Measurements from ENCODE around the gene PTPN12.

The PTPN12 gene

DNA sequence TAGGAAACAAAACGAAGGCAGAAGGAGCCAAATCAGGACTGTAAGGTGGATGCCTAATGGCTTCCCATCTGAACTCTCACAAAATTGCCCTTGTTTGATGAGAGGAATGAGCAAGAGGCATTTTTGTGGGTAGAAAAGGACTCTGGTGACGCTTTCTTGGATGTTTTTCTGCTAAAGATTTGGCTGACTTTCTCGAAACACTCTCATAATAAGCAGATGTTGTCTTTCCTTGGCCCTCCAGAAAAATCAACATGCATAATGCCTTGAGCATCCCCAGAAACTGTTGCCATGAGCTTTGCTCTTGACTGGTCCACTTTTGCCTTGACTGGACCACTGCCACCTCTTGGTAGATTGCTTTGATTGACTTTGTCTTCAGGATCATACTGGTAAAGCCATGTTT is 13.5 kb downstream of the PTPN12 start:
- Histone ChIP-seq H3K4me3 (ENCODE audit: insufficient read depth, low read depth, low read length) (no peak overlapping the region), H3K27me3 (ENCODE audit: control insufficient read depth, insufficient read depth, low read length, poor library complexity, severe bottlenecking) (no peaks in the 10 kb centered on the region), H3K9me3 (ENCODE audit: control insufficient read depth, low read length) (no peaks in the 10 kb centered on the region), H3K4me1 (ENCODE audit: control insufficient read depth, insufficient read depth, low read length) (no peaks in the 10 kb centered on the region), H3K27ac (ENCODE audit: insufficient read depth, low read depth, low read length, poor library complexity, severe bottlenecking) (no peak overlapping the region), H3K36me3 (ENCODE audit: control insufficient read depth, insufficient read depth, low read length) (no peaks in the 10 kb centered on the region)
- WGBS, 2 experiments = 95 to 96% methylated on average over 3 of the region's 3 CpGs

GRCh38 chr7:77553123-77553522 is 16.0 kb downstream of the PTPN12 start:
- H3K9me3 ChIP-seq (ENCODE audit: control insufficient read depth, low read length) = no peaks in the 10 kb centered on the region

DNA sequence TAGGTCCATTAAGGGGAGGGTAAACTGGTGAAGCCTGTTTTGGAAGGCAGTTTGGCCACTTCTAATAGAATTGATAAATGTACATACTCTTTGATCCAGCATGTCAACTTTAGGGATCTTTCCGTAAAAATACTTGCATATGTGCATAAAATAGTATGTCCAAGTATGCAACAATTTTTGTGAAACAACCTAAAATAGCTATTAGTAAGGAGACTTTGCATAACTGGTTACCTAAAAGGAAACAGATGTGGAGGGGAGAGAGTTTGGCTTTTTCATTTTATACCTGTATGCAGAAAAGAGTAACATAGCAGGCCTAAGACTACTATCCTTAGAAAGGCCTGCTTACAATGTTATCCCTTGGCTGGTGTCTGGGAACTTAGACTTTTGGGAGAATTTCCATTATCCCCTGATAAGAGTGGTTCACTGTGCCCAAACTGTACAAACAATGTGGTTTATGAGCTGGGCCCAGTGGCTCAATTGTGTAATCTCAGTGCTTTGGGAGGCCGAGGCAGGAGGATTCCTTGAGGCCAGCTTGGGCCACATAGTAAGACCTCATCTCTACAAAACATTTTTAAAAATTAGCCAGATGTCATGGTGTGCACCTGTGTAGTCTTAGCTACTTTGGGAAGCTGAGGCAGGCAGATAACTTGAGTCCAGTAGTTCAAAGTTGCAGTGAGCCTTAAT is 21.3 kb downstream of the PTPN12 start:
- Histone ChIP-seq H3K36me3 (ENCODE audit: control insufficient read depth, insufficient read depth, low read length) (peaks cover 6% of the 10 kb centered on the region), H3K4me1 (ENCODE audit: control insufficient read depth, insufficient read depth, low read length) (no peaks in the 10 kb centered on the region), H3K27ac (ENCODE audit: insufficient read depth, low read depth, low read length, poor library complexity, severe bottlenecking) (no peak overlapping the region), H3K9me3 (ENCODE audit: control insufficient read depth, low read length) (no peaks in the 10 kb centered on the region), H3K4me3 (ENCODE audit: insufficient read depth, low read depth, low read length) (no peak overlapping the region), H3K27me3 (ENCODE audit: control insufficient read depth, insufficient read depth, low read length, poor library complexity, severe bottlenecking) (no peaks in the 10 kb centered on the region)
- whole genome bisulfite sequencing, 2 experiments = 79 to 100% methylated on average over 1 to 2 of the region's 2 CpGs

More at GRCh38 chr7:77553123-77553522, 16.0 kb downstream of the PTPN12 start:
- Histone ChIP-seq H3K27me3 (ENCODE audit: control insufficient read depth, insufficient read depth, low read length, poor library complexity, severe bottlenecking) (no peaks in the 10 kb centered on the region), H3K36me3 (ENCODE audit: control insufficient read depth, insufficient read depth, low read length) (peaks cover 6% of the 10 kb centered on the region), H3K4me1 (ENCODE audit: control insufficient read depth, insufficient read depth, low read length) (no peaks in the 10 kb centered on the region), H3K4me3 (ENCODE audit: insufficient read depth, low read depth, low read length) (no peak overlapping the region), H3K27ac (ENCODE audit: insufficient read depth, low read depth, low read length, poor library complexity, severe bottlenecking) (no peak overlapping the region)
- WGBS, 2 experiments = 96 to 98% methylated on average over 2 of the region's 2 CpGs

DNA sequence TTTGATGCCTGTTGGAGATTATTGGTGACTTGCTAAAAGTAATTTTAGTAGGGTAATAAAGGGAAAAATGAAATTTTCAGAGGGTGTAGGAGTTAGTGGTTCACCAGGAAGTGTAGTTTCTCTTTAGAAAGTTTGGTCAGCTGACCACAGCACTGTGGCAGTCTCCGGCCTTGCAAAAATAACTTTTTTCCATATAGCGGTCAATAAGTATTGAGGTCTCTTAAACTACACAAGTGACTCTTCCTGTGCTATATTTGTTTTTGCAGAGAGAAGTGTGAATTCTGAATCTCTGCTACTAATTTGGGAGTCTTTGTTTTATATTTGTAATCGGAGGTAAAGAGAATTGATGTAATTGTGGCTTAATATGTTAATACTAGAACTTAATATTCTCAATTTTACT is 24.3 kb downstream of the PTPN12 start:
- Histone ChIP-seq H3K27me3 (ENCODE audit: control insufficient read depth, insufficient read depth, low read length, poor library complexity, severe bottlenecking) (no peaks in the 10 kb centered on the region), H3K27ac (ENCODE audit: insufficient read depth, low read depth, low read length, poor library complexity, severe bottlenecking) (no peak overlapping the region), H3K36me3 (ENCODE audit: control insufficient read depth, insufficient read depth, low read length) (peaks cover 6% of the 10 kb centered on the region), H3K9me3 (ENCODE audit: control insufficient read depth, low read length) (no peaks in the 10 kb centered on the region), H3K4me1 (ENCODE audit: control insufficient read depth, insufficient read depth, low read length) (no peaks in the 10 kb centered on the region), H3K4me3 (ENCODE audit: insufficient read depth, low read depth, low read length) (no peak overlapping the region)
- 50 to 100% methylated on average over 1 to 2 of the region's 3 CpGs for WGBS, 2 experiments

DNA sequence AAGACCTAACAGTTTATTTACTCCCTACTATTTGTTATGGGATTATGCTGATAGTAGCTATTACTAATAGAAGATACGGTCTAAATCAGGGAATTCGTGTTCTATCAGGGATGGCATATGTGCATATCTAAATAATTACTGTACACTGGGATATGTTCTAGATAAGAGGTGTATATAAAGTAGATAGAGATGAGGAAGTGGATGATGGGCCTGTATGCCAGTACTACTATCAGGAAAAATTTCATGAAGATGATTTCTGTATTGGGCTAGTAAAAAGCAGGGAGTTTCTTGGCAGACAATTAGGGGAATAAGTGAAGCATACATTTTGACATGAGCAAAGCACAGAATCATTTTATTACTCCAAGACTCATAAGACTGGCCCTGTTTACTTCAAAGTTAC is 26.2 kb downstream of the PTPN12 start:
- Histone ChIP-seq H3K27me3 (ENCODE audit: control insufficient read depth, insufficient read depth, low read length, poor library complexity, severe bottlenecking) (no peaks in the 10 kb centered on the region), H3K4me1 (ENCODE audit: control insufficient read depth, insufficient read depth, low read length) (no peaks in the 10 kb centered on the region), H3K27ac (ENCODE audit: insufficient read depth, low read depth, low read length, poor library complexity, severe bottlenecking) (no peak overlapping the region), H3K36me3 (ENCODE audit: control insufficient read depth, insufficient read depth, low read length) (no peaks in the 10 kb centered on the region), H3K9me3 (ENCODE audit: control insufficient read depth, low read length) (no peaks in the 10 kb centered on the region), H3K4me3 (ENCODE audit: insufficient read depth, low read depth, low read length) (no peak overlapping the region)
- 86 to 100% methylated on average over 1 to 2 of the region's 2 CpGs for WGBS, 2 experiments

GRCh38 chr7:77565917-77566316 is 28.8 kb downstream of the PTPN12 start:
- H3K27me3 ChIP-seq (ENCODE audit: control insufficient read depth, insufficient read depth, low read length, poor library complexity, severe bottlenecking) = no peaks in the 10 kb centered on the region
- 100% methylated on average over 1 of the region's 1 CpG for WGBS, 2 experiments
- no peaks in the 10 kb centered on the region for H3K4me1 ChIP-seq (ENCODE audit: control insufficient read depth, insufficient read depth, low read length)
- H3K4me3 ChIP-seq (ENCODE audit: insufficient read depth, low read depth, low read length) = no peak overlapping the region
- H3K27ac ChIP-seq (ENCODE audit: insufficient read depth, low read depth, low read length, poor library complexity, severe bottlenecking) = no peak overlapping the region
- no peaks in the 10 kb centered on the region for H3K9me3 ChIP-seq (ENCODE audit: control insufficient read depth, low read length)
- no peaks in the 10 kb centered on the region for H3K36me3 ChIP-seq (ENCODE audit: control insufficient read depth, insufficient read depth, low read length)

DNA sequence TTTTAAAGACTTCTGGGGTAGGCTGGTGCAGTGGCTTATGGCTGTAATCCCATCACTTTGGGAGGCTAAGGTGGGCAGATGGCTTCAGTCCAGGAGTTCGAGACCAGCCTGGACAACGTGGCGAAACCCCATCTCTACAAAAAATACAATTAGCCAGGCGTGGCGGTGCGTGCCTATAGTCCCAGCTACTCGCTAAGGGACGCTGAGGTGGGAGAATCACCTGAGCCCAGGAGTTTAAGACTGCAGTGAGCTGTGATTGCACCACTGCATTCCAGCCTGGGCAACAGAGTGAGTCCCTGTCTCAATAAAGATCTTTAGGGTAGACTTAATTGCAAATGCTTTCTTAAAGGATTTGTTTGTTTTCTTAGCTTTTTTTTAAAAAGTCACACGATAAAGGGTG is 29.3 kb downstream of the PTPN12 start:
- WGBS, 2 experiments = 81 to 90% methylated on average over 8 to 9 of the region's 9 CpGs
- H3K27me3 ChIP-seq (ENCODE audit: control insufficient read depth, insufficient read depth, low read length, poor library complexity, severe bottlenecking) = no peaks in the 10 kb centered on the region
- no peaks in the 10 kb centered on the region for H3K9me3 ChIP-seq (ENCODE audit: control insufficient read depth, low read length)
- H3K4me3 ChIP-seq (ENCODE audit: insufficient read depth, low read depth, low read length) = no peak overlapping the region
- no peaks in the 10 kb centered on the region for H3K4me1 ChIP-seq (ENCODE audit: control insufficient read depth, insufficient read depth, low read length)
- H3K36me3 ChIP-seq (ENCODE audit: control insufficient read depth, insufficient read depth, low read length) = no peaks in the 10 kb centered on the region
- H3K27ac ChIP-seq (ENCODE audit: insufficient read depth, low read depth, low read length, poor library complexity, severe bottlenecking) = no peak overlapping the region

DNA sequence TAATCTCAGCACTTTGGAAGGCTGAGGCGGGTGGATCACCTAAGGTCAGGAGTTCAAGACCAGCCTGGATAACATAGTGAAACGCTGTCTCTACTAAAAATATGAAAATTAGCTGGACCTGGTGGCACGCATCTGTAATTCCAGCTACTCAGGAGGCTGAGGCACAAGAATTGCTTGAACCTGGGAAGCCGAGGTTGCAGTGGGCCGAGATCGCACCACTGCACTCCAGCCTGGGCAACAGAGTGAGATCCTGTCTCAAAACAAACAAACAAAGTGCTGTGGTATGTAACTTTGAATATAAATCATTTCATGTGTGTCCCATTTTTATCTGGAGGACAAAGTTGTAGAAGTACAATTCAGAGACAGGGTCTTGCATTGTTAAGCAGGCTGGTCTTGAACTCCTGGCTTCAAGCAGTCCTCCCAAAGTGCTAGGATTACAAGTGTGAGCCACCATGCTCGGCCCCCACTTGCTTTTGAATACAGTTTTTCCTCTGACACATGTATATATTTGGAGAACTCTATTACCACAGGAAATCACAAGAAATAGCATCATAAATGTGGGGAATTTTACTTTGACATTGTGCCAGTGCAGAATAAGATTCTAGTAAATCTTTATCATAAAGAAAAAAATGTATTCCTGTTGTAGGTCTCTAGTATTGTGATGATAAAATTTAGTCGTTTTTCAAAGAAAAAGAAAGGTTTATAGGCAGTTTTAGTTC is 32.6 kb downstream of the PTPN12 start:
- Histone ChIP-seq H3K27me3 (ENCODE audit: control insufficient read depth, insufficient read depth, low read length, poor library complexity, severe bottlenecking) (no peaks in the 10 kb centered on the region), H3K4me1 (ENCODE audit: control insufficient read depth, insufficient read depth, low read length) (no peaks in the 10 kb centered on the region), H3K36me3 (ENCODE audit: control insufficient read depth, insufficient read depth, low read length) (peaks cover 10% of the 10 kb centered on the region), H3K9me3 (ENCODE audit: control insufficient read depth, low read length) (no peaks in the 10 kb centered on the region), H3K4me3 (ENCODE audit: insufficient read depth, low read depth, low read length) (no peak overlapping the region), H3K27ac (ENCODE audit: insufficient read depth, low read depth, low read length, poor library complexity, severe bottlenecking) (no peak overlapping the region)
- 93 to 96% methylated on average over 7 to 8 of the region's 8 CpGs for WGBS, 2 experiments

- Histone ChIP-seq H3K27me3 (ENCODE audit: control insufficient read depth, insufficient read depth, low read length, poor library complexity, severe bottlenecking) (no peaks in the 10 kb centered on the region), H3K4me1 (ENCODE audit: control insufficient read depth, insufficient read depth, low read length) (no peaks in the 10 kb centered on the region), H3K4me3 (ENCODE audit: insufficient read depth, low read depth, low read length) (no peak overlapping the region), H3K36me3 (ENCODE audit: control insufficient read depth, insufficient read depth, low read length) (peaks cover 10% of the 10 kb centered on the region), H3K9me3 (ENCODE audit: control insufficient read depth, low read length) (no peaks in the 10 kb centered on the region), H3K27ac (ENCODE audit: insufficient read depth, low read depth, low read length, poor library complexity, severe bottlenecking) (no peak overlapping the region)
- 94 to 99% methylated on average over 1 to 2 of the region's 3 CpGs for WGBS, 2 experiments
Observed at GRCh38 chr7:77570330-77571011, 33.4 kb downstream of the PTPN12 start.

DNA sequence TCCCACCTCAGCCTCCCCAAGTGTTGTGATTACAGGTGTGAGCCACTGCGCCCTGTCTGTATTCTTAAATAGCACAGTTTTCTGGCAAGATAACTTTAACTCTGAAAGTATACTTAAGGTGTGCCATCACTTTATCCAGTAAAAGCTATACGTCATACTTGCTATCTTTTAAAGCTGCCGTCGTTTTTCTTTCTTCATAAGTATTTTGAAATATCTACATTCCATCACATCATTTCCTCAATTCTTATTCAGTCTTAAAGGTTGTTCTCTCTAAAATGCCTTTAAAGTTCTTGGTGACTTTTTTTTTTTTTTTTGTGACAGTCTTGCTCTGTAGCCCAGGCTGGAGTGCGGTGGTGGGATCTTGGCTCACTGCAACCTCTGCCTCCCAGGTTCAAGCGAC is 34.7 kb downstream of the PTPN12 start:
- H3K4me1 ChIP-seq (ENCODE audit: control insufficient read depth, insufficient read depth, low read length) = no peaks in the 10 kb centered on the region
- H3K4me3 ChIP-seq (ENCODE audit: insufficient read depth, low read depth, low read length) = no peak overlapping the region
- H3K36me3 ChIP-seq (ENCODE audit: control insufficient read depth, insufficient read depth, low read length) = peaks cover 10% of the 10 kb centered on the region
- no peaks in the 10 kb centered on the region for H3K9me3 ChIP-seq (ENCODE audit: control insufficient read depth, low read length)
- no peaks in the 10 kb centered on the region for H3K27me3 ChIP-seq (ENCODE audit: control insufficient read depth, insufficient read depth, low read length, poor library complexity, severe bottlenecking)
- H3K27ac ChIP-seq (ENCODE audit: insufficient read depth, low read depth, low read length, poor library complexity, severe bottlenecking) = no peak overlapping the region
- WGBS, 2 experiments = 96 to 97% methylated on average over 6 of the region's 6 CpGs

Data from ectodermal cell (in vitro differentiated cells).